Natural killer cell (primary cell): Measurements from ENCODE around the gene NCBP2. TPM values are rescaled to one million over a fixed set of nuclear protein-coding genes. Genes with fewer than 3 reads are reported as not detected.
A peak's percentile ranks its signal among the peaks of the same experiment; 100 is the strongest.

Experiments
- ATAC-seq, 3 donors: fragments of 150-1000 bp in 2 of 3; fragments of 200-7000 bp in 1 of 3; cut with Tn5 transposase; 1 replicate in 1 of 3; 2 replicates in 2 of 3; pipeline ENCODE4 v1.10.0; 2021; ENCODE audit warnings: mild to moderate bottlenecking in 2 of 3, moderate library complexity in 2 of 3
- DNase-seq, 2 donors: peaks; one replicate each; pipeline versions ENCODE4 v3.0.0 to v3.0.0-alpha.2; 2013 to 2021; ENCODE audit warnings: mixed read lengths in 1 of 2
- H3K27ac ChIP-seq: one replicate; pipeline ENCODE4 v1.5.1; 2013; ENCODE audit warnings: mild to moderate bottlenecking, low read length
- H3K27me3 ChIP-seq: one replicate; pipeline ENCODE4 v1.6.1; 2013; ENCODE audit warnings: low read length; ENCODE audit not compliant: control insufficient read depth, insufficient read depth
- H3K36me3 ChIP-seq: one replicate; pipeline ENCODE4 v1.6.1; 2013; ENCODE audit warnings: low read length; ENCODE audit not compliant: control insufficient read depth, insufficient read depth
- H3K4me1 ChIP-seq: one replicate; pipeline ENCODE4 v1.6.1; 2013; ENCODE audit warnings: low read length; ENCODE audit not compliant: control insufficient read depth, insufficient read depth
- H3K4me3 ChIP-seq: one replicate; pipeline ENCODE4 v1.5.1; 2013; ENCODE audit warnings: low read length
- H3K9me3 ChIP-seq: one replicate; pipeline ENCODE4 v1.6.1; 2013; ENCODE audit warnings: low read length; ENCODE audit not compliant: control insufficient read depth, insufficient read depth
- H3K27ac Mint-ChIP-seq, 2 donors: one replicate each; pipeline ENCODE4 v1.8.0; 2022; ENCODE audit warnings: mild to moderate bottlenecking in 2 of 2, mixed read lengths in 2 of 2, moderate library complexity in 1 of 2
- H3K27me3 Mint-ChIP-seq, 2 donors: one replicate each; pipeline ENCODE4 v1.8.0; 2022; ENCODE audit warnings: low read depth in 2 of 2, mixed read lengths in 2 of 2
- H3K36me3 Mint-ChIP-seq: one replicate; pipeline ENCODE4 v1.8.0; 2022; ENCODE audit warnings: mixed read lengths
- H3K4me1 Mint-ChIP-seq, 2 donors: one replicate each; pipeline ENCODE4 v1.8.0; 2022; ENCODE audit warnings: mixed read lengths in 2 of 2
- H3K4me3 Mint-ChIP-seq: one replicate; pipeline ENCODE4 v1.8.0; 2022; ENCODE audit warnings: mild to moderate bottlenecking, moderate library complexity, mixed read lengths
- H3K9me3 Mint-ChIP-seq, 2 donors: one replicate each; pipeline ENCODE4 v1.8.0; 2022; ENCODE audit warnings: mixed read lengths in 2 of 2
- WGBS: methylation state at CpG from one replicate; pipeline ENCODE4 v1.1.7; 2013; ENCODE audit warnings: missing lambda C conversion rate; ENCODE audit not compliant: insufficient coverage; 5-methylcytosine and 5-hydroxymethylcytosine counted together
- intact Hi-C: fragments of 100-400 bp; cut with micrococcal nuclease; formaldehyde crosslinking; loops from one replicate; pipeline ENCODE4 v1.14.2; 2022
- total RNA-seq, 4 donors: library from RNA; stranded (reverse); fragments of 120-200 nt in 1 of 4; gene quantifications; one replicate each; pipeline versions ENCODE4 v1.2.3 to v1.2.4, GENCODE V29; 2013 to 2022
- TF ChIP-seq, protein P1 (sequence below): fragments of 200-600 bp; IDR thresholded peaks from one replicate; pipeline ENCODE4 v1.8.0; 2022; ENCODE audit warnings: antibody characterized with exemption

The NCBP2 gene
- total RNA-seq, 3 donors from 2014 or later (not counting 1 experiment from before 2014, with no cell fraction given): 32.3 to 44.1 (median 37.5) TPM

DNA sequence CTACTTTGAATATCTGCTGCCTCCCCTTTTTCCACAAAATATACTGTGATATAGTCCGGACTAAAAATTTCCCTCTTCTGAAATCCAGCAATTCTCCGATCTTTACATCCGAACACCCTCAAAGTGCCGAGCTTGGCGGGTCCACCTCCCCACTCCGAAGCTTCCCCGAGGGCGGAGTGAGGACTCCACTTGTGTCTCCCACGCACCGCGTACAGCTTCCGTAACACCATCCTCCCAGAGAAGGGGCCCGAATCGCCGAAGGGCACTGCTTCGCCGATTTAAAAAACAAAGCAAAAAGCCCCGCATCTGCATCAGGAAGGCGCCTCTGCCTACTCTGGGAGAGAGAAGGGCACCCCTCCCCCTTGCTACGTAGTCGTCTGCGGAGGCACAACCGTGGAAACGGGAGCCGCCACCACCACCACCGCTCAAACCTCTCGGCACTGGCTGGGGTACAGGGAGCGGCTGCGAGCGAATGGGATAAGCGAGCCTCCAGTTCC lies 551 bp downstream of the NCBP2 start:
- no peaks in the 10 kb centered on the region for H3K9me3 Mint-ChIP-seq
- Histone ChIP-seq H3K4me3 (peak overlapping the region; percentile 80), H3K27ac (peak overlapping the region; percentile 89), H3K9me3 (no peaks in the 10 kb centered on the region), H3K36me3 (peaks cover 24% of the 10 kb centered on the region), H3K4me1 (peaks cover 25% of the 10 kb centered on the region), H3K27me3 (no peaks in the 10 kb centered on the region)
- H3K4me1 Mint-ChIP-seq: peaks cover 36 to 39% of the 10 kb centered on the region in 2 donors
- DNase-seq (peak in 1 of 2 donors; percentile 77), ATAC-seq (peak; percentile 37 to 40 (median 40))
- TF ChIP-seq, protein P1, sequence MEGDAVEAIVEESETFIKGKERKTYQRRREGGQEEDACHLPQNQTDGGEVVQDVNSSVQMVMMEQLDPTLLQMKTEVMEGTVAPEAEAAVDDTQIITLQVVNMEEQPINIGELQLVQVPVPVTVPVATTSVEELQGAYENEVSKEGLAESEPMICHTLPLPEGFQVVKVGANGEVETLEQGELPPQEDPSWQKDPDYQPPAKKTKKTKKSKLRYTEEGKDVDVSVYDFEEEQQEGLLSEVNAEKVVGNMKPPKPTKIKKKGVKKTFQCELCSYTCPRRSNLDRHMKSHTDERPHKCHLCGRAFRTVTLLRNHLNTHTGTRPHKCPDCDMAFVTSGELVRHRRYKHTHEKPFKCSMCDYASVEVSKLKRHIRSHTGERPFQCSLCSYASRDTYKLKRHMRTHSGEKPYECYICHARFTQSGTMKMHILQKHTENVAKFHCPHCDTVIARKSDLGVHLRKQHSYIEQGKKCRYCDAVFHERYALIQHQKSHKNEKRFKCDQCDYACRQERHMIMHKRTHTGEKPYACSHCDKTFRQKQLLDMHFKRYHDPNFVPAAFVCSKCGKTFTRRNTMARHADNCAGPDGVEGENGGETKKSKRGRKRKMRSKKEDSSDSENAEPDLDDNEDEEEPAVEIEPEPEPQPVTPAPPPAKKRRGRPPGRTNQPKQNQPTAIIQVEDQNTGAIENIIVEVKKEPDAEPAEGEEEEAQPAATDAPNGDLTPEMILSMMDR: no peak
- peak overlapping the region; percentile 98 for H3K4me3 Mint-ChIP-seq
- peaks cover 12% of the 10 kb centered on the region for H3K36me3 Mint-ChIP-seq
- H3K27me3 Mint-ChIP-seq: no peaks in the 10 kb centered on the region
- WGBS: under 1% methylated on average over 31 of the region's 31 CpGs
- H3K27ac Mint-ChIP-seq: peak overlapping the region; percentile 90 to 98
- intact Hi-C loops: loop anchor here (1.0 kb wide), 3 partner anchors 74 to 373 kb away; partner anchors contain the start of genes FBXO45, SENP5 and WDR53

DNA sequence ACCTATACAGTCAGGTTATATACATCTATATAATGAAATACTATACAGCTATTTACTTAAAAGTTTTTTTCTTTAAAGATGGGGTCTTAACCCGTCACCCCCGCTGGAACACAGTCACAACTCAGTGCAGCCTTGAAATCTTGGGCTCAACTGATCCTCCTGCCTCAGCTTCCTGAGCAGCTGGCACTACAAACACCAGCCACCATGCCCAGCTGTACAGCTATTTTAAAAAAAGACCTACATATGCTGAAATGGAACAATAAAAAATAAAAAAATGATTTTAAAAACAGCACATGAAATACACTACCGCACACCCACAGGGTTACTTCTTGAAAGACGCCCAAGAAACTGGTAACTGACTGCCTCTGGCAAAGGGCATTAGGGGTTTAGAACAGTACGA lies 3.8 kb downstream of the NCBP2 start:
- H3K27me3 Mint-ChIP-seq: no peaks in the 10 kb centered on the region
- H3K36me3 Mint-ChIP-seq: peaks cover 33% of the 10 kb centered on the region
- H3K36me3 ChIP-seq: peaks cover 49% of the 10 kb centered on the region
- peaks cover 24 to 37% of the 10 kb centered on the region in 2 donors for H3K4me1 Mint-ChIP-seq
- no peak overlapping the region for H3K4me3 ChIP-seq
- no peaks in the 10 kb centered on the region for H3K9me3 ChIP-seq
- peak overlapping the region; percentile 5 to 98 for H3K27ac Mint-ChIP-seq
- no peak overlapping the region for H3K27ac ChIP-seq
- H3K9me3 Mint-ChIP-seq: no peaks in the 10 kb centered on the region
- H3K27me3 ChIP-seq: no peaks in the 10 kb centered on the region
- no peak overlapping the region for H3K4me3 Mint-ChIP-seq
- 88% methylated on average over 5 of the region's 5 CpGs for WGBS
- TF ChIP-seq, protein P1: no peak
- no peak for ATAC-seq
- no peak for DNase-seq
- intact Hi-C loops: no loop called here
- peaks cover 22% of the 10 kb centered on the region for H3K4me1 ChIP-seq

- H3K27me3 ChIP-seq: no peaks in the 10 kb centered on the region
- ATAC-seq: no peak
- H3K36me3 Mint-ChIP-seq: peaks cover 33% of the 10 kb centered on the region
- peaks cover 52% of the 10 kb centered on the region for H3K36me3 ChIP-seq
- H3K9me3 ChIP-seq: no peaks in the 10 kb centered on the region
- TF ChIP-seq, protein P1: no peak
- H3K4me1 ChIP-seq: peaks cover 17% of the 10 kb centered on the region
- H3K4me3 Mint-ChIP-seq: no peak overlapping the region
- peaks cover 19 to 32% of the 10 kb centered on the region in 2 donors for H3K4me1 Mint-ChIP-seq
- no peak for DNase-seq
- H3K27ac Mint-ChIP-seq: peak overlapping the region in 1 of 2 donors; percentile 41
- no peaks in the 10 kb centered on the region for H3K9me3 Mint-ChIP-seq
- 98% methylated on average over 2 of the region's 2 CpGs for WGBS
- H3K27me3 Mint-ChIP-seq: no peaks in the 10 kb centered on the region
- no peak overlapping the region for H3K27ac ChIP-seq
- H3K4me3 ChIP-seq: no peak overlapping the region
- intact Hi-C loops: no loop called here
Observed at GRCh38 chr3:196938124-196938523, 4.2 kb downstream of the NCBP2 start.

DNA sequence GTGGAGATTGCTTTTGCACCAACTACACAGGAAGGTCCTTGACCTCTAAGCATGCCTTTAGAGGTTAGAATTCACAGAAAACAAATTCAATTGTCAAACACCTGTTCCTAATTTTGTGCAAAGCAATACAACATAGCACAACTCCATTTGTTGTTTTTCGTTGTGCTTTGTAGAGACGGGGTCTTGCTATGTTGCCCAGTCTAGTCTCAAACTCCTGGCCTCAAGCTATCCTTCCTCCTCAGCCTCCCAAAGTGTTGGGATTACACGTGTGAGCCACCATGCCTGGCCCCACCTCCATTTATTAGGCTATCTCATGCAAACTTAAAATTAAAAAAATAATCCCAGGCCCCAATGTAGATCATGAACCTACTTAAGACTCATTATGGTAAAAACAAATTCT lies 6.0 kb downstream of the NCBP2 start:
- Mint-ChIP-seq H3K4me1 (peaks cover 3 to 18% of the 10 kb centered on the region in 2 donors), H3K27me3 (no peaks in the 10 kb centered on the region), H3K36me3 (peaks cover 33% of the 10 kb centered on the region), H3K9me3 (no peaks in the 10 kb centered on the region), H3K27ac (peak overlapping the region; percentile 28 to 38), H3K4me3 (no peak overlapping the region)
- Histone ChIP-seq H3K4me3 (no peak overlapping the region), H3K4me1 (peaks cover 8% of the 10 kb centered on the region), H3K27ac (no peak overlapping the region), H3K36me3 (peaks cover 62% of the 10 kb centered on the region), H3K27me3 (no peaks in the 10 kb centered on the region), H3K9me3 (no peaks in the 10 kb centered on the region)
- 97% methylated on average over 3 of the region's 3 CpGs for WGBS
- TF ChIP-seq, protein P1: no peak
- DNase-seq (no peak), ATAC-seq (no peak)
- intact Hi-C loops: no loop called here
